Stomach (tissue), 9 donors: ENCODE measurements around the gene CYP24A1. TPM values are rescaled to one million over a fixed set of nuclear protein-coding genes. Genes with fewer than 3 reads are reported as not detected.

Experiments
- DNase-seq, 2 donors: peaks; one replicate each; pipeline versions ENCODE4 v3.0.0 to v3.0.0-alpha.2; 2013 to 2019
- H3K27ac ChIP-seq, 5 donors: fragments of 200-600 bp in 4 of 5; sonication (generic) in 4 of 5; one replicate each; pipeline ENCODE4 v1.5.1; 2013 to 2019; ENCODE audit warnings: mild to moderate bottlenecking in 1 of 5, moderate library complexity in 1 of 5
- H3K27me3 ChIP-seq, 3 donors: fragments of 200-600 bp; sonication (generic); one replicate each; pipeline ENCODE4 v1.5.1; 2017 to 2019; ENCODE audit warnings: mixed run types in 1 of 3
- H3K36me3 ChIP-seq, 4 donors: fragments of 200-600 bp; sonication (generic); 1 replicate in 3 of 4; 2 replicates in 1 of 4; pipeline ENCODE4 v1.5.1; 2016 to 2019
- H3K4me1 ChIP-seq, 4 donors: fragments of 200-600 bp; sonication (generic); one replicate each; pipeline ENCODE4 v1.5.1; 2016 to 2019
- H3K4me3 ChIP-seq, 4 donors: fragments of 200-600 bp; sonication (generic) in 3 of 4; one replicate each; pipeline ENCODE4 v1.5.1; 2016 to 2019; ENCODE audit warnings: mild to moderate bottlenecking in 1 of 4
- H3K9me3 ChIP-seq, 4 donors: fragments of 200-600 bp; sonication (generic); one replicate each; pipeline ENCODE4 v1.5.1; 2016 to 2019
- CTCF ChIP-seq, 7 experiments: fragments of 450-650 bp in 4 of 7; fragments of 200-600 bp in 3 of 7; sonication (generic) in 3 of 7; IDR thresholded peaks; one replicate each; pipeline ENCODE4 v1.5.1; 2016 to 2019; ENCODE audit warnings: antibody characterized with exemption in 7 of 7, control low read depth in 2 of 7, mild to moderate bottlenecking in 1 of 7
- EP300 ChIP-seq: sonication (generic); formaldehyde crosslinking; IDR thresholded peaks from one replicate; pipeline ENCODE4 v1.6.1; 2017; ENCODE audit warnings: antibody characterized with exemption
- POLR2A ChIP-seq, 4 donors: fragments of 450-650 bp; IDR thresholded peaks; one replicate each; pipeline ENCODE4 v1.6.1; 2016; ENCODE audit warnings: antibody characterized with exemption in 4 of 4, control low read depth in 2 of 4, mild to moderate bottlenecking in 1 of 4, moderate library complexity in 1 of 4
- POLR2AphosphoS5 ChIP-seq, 3 donors: sonication (generic); formaldehyde crosslinking; IDR thresholded peaks; one replicate each; pipeline ENCODE4 v1.6.1; 2016; ENCODE audit warnings: antibody characterized with exemption in 3 of 3
- WGBS, 5 donors: extraction: QIAGEN DNeasy Blood & Tissue Kit in 3 of 5; methylation state at CpG; one replicate each; pipeline versions ENCODE4 v1.1.5 to v1.1.7; 2013 to 2018; 5-methylcytosine and 5-hydroxymethylcytosine counted together
- intact Hi-C: fragments of 100-400 bp; cut with DNase I; formaldehyde crosslinking; loops from one replicate; pipeline ENCODE4 v1.15.1; 2023; ENCODE audit warnings: low total_unique reads
- polyA plus RNA-seq, 3 donors: library from polyadenylated mRNA; stranded (reverse); fragments of 200-250 nt; gene quantifications; one replicate each; pipeline ENCODE4 v1.2.3, GENCODE V29; 2013
- total RNA-seq, 5 donors: library from RNA; depleted of rRNA; stranded (reverse); fragments of >200 nt; gene quantifications; one replicate each; pipeline versions ENCODE4 v1.1.0 to v1.2.3, GENCODE V29; 2014 to 2016
- donor health status: healthy with polysubstance abuse.
- donor health status: Bipolar disorder and iron deficiency.
- donor health status: healthy.

Gene CYP24A1
- total and polyA plus RNA-seq, 8 donors, result 1.2 TPM; not detected in 7

GRCh38 chr20:54155736-54156317 is 18.0 kb downstream of the CYP24A1 start:
- Histone ChIP-seq H3K27me3 (peaks cover 0 to 20% (median 0%) of the 10 kb centered on the region in 3 donors), H3K36me3 (no peaks in the 10 kb centered on the region), H3K4me3 (no peak overlapping the region), H3K9me3 (no peaks in the 10 kb centered on the region), H3K4me1 (no peaks in the 10 kb centered on the region), H3K27ac (no peak overlapping the region)
- DNase-seq, result no peak
- intact Hi-C loops, result no loop called here
- TF ChIP-seq CTCF (IDR thresholded peaks at IDR 0.05), result no peak
- no peak for TF ChIP-seq POLR2A (IDR thresholded peaks at IDR 0.05)
- WGBS, 5 donors, result 87 to 95% (median 90%) methylated on average over 3 of the region's 3 CpGs

DNA sequence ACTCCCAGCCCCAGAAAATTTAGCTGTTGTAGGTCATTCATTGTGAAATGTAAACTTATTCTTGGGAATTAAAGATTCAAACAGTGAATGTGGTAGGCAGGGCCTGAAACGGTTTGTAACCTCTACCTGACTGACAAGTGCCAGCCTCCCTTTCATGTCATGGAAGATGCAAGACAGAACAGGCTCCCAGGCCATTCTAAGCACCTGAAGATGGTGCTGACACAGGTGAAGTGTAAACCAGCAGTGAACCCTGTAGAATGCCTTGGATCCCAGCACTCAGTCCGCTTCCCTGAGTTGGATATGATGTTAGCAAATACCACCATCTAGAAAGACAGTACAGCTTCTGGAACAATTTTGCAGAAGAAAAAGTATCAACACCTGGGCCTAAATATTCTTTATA is 19.3 kb downstream of the CYP24A1 start:
- Histone ChIP-seq H3K36me3 (no peaks in the 10 kb centered on the region), H3K27ac (no peak overlapping the region), H3K27me3 (peaks cover 0 to 26% (median 0%) of the 10 kb centered on the region in 3 donors), H3K9me3 (no peaks in the 10 kb centered on the region), H3K4me3 (no peak overlapping the region), H3K4me1 (no peaks in the 10 kb centered on the region)
- no peak for TF ChIP-seq CTCF (IDR thresholded peaks at IDR 0.05)
- no peak for TF ChIP-seq POLR2AphosphoS5 (IDR thresholded peaks at IDR 0.05)
- TF ChIP-seq POLR2A (IDR thresholded peaks at IDR 0.05), result no peak
- TF ChIP-seq EP300, result no peak
- intact Hi-C loops, result no loop called here
- no peak for DNase-seq
- WGBS, 5 donors, result 53 to 83% (median 81%) methylated on average over 2 of the region's 2 CpGs

- Histone ChIP-seq H3K27ac (no peak overlapping the region), H3K4me1 (no peaks in the 10 kb centered on the region), H3K27me3 (peaks cover 0 to 20% (median 0%) of the 10 kb centered on the region in 3 donors), H3K9me3 (no peaks in the 10 kb centered on the region), H3K36me3 (no peaks in the 10 kb centered on the region), H3K4me3 (no peak overlapping the region)
- WGBS, 5 donors, result 50 to 91% (median 87%) methylated on average over 1 of the region's 1 CpG
- intact Hi-C loops, result no loop called here
- no peak for TF ChIP-seq CTCF (IDR thresholded peaks at IDR 0.05)
- TF ChIP-seq POLR2A (IDR thresholded peaks at IDR 0.05), result no peak
- no peak for TF ChIP-seq EP300
- no peak for TF ChIP-seq POLR2AphosphoS5 (IDR thresholded peaks at IDR 0.05)
- no peak for DNase-seq
These were observed 19.9 kb downstream of the CYP24A1 start for GRCh38 chr20:54153847-54154246.

- WGBS, 5 donors, result 66 to 80% (median 75%) methylated on average over 2 of the region's 2 CpGs
- H3K27ac ChIP-seq, result no peak overlapping the region
These were observed 20.8 kb downstream of the CYP24A1 start for GRCh38 chr20:54153041-54153327.

More at GRCh38 chr20:54153041-54153327, 20.8 kb downstream of the CYP24A1 start:
- Histone ChIP-seq H3K9me3 (no peaks in the 10 kb centered on the region), H3K4me3 (no peak overlapping the region), H3K36me3 (no peaks in the 10 kb centered on the region), H3K27me3 (peaks cover 0 to 18% (median 0%) of the 10 kb centered on the region in 3 donors), H3K4me1 (no peaks in the 10 kb centered on the region)
- no peak for DNase-seq
- TF ChIP-seq POLR2AphosphoS5 (IDR thresholded peaks at IDR 0.05) (no peak), CTCF (IDR thresholded peaks at IDR 0.05) (no peak)
- intact Hi-C loops, result no loop called here
